Cardiac atrium fibroblast (primary cell): ENCODE data around the gene LRRC27. TPM values are rescaled to one million over a fixed set of nuclear protein-coding genes. Genes with fewer than 3 reads are reported as not detected.

Experiments
- total RNA-seq: library from RNA; depleted of rRNA; stranded (reverse); fragments of >200 nt; gene quantifications from 2 replicates; pipeline ENCODE4 v1.2.3, GENCODE V29; 2015

The LRRC27 gene
- 4.2 and 7.6 TPM in 2 replicates for total RNA-seq

GRCh38 chr10:132331601-132332432, at the start of gene LRRC27:
LRRC27 (plus strand) TSS chr10:132332193; CDS start chr10:132333525, 1,332 bp downstream.

DNA sequence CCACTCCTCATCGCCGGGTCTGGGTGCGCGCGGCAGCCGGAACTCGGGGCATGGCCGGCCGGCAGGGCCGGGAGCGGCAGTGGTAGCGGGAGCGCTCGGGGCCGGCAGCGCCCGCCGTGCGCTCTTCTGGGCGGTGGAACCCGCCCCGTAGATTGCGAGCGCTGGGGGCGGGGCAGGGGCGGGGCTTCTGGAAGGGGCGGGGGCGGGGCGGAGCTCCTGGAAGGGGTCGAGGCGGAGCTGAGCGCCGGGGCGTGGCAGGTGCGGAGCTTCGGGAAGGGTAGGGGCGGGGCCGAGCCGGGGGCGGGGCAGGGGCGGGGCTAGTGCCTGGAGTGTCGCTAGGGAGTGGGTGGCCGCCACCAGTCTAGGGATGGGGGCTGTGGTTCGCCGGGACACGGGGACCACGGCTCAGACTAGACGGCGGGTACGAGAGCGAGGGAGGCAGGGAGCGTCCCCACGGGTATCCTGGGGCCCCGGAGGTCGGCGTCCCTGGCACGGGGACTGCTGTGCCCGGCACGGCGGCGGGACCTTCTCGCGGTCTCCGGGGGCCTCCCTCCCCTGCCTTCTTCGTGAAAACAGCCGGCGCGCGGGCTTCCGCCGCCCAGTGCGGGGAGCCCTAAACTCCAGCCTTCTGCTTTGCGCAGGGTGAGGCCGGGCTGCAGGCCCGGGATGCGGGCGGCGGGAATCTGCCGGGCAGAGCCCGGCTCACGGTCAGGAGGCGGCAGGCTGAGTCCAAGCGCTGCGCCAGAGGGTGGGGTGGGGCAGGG, 24.0 kb upstream of the LRRC27 start, which contains the start of gene STK32C:
STK32C (minus strand) TSS at position 128 of the 764 bp plus-strand sequence; CDS start at position 11, 117 bp downstream.

GRCh38 chr10:132397036-132397541, 65.1 kb downstream of the LRRC27 start, which contains the start of gene PWWP2B:
PWWP2B (plus strand) TSS chr10:132397200; CDS start chr10:132397227, 27 bp downstream.

Other genes starting within 250 kb of the LRRC27 start
- gene DPYSL4, start 145.2 kb upstream of the LRRC27 start, total RNA-seq: 39.7 and 47.1 TPM in 2 replicates
- gene STK32C, start 24.2 kb upstream of the LRRC27 start, total RNA-seq: 8.8 and 9.7 TPM in 2 replicates
- gene PWWP2B, start 65.0 kb downstream of the LRRC27 start, total RNA-seq: 4.7 and 6.5 TPM in 2 replicates
- gene INPP5A, start 205.6 kb downstream of the LRRC27 start, total RNA-seq: 30.5 and 31.2 TPM in 2 replicates